GM12892 (cell line): ENCODE data around the gene GSN.

ENCODE experiments used
- POLR2A ChIP-seq: IDR thresholded peaks from 2 replicates; pipeline ENCODE4 v1.6.1; 2011; ENCODE audit warnings: low read depth, low read length, control low read depth
- TAF1 ChIP-seq: IDR thresholded peaks from 2 replicates; pipeline ENCODE4 v1.6.1; 2011; ENCODE audit warnings: low read depth, mild to moderate bottlenecking, control low read depth, low read length, borderline replicate concordance

DNA sequence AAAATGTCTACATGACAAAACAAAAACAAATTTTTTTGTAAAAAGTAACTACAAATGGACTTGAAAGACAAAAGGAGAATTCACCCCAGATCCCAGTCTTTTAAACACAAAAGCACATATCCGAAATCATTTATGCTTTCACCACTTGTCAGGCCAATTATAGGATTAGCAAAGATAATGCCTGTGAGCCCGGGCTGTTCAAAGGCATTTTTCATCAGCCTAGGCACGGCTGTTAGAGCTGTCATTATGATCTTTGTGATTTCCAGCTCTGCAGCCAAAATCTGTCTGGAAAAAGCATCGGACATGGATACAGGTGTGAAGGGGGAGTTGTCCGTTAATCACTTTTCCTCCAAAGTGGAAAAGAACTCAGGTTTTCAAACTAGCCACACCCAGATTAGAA is 42.7 kb upstream of the GSN start:
- no peak for TF ChIP-seq TAF1
- no peak for TF ChIP-seq POLR2A
